Measurements from ENCODE around the gene TMEM191C. TPM values are rescaled to one million over a fixed set of nuclear protein-coding genes. Genes with fewer than 3 reads are reported as not detected.

Gene TMEM191C
- total RNA-seq, 4 donors from 2014 or later, result 0.42 to 1.7 (median 0.47) TPM; not detected in 1

GRCh38 chr22:21446128-21446826 lies 20.9 kb upstream of the TMEM191C start:
- 95% methylated on average over 45 of the region's 49 CpGs for WGBS
- H3K36me3 ChIP-seq, result peaks cover 25% of the 10 kb centered on the region
- DNase-seq (ENCODE audit: low spot score in 2 of 2), result peak; percentile 55 to 70

GRCh38 chr22:21446827-21447690 lies 20.1 kb upstream of the TMEM191C start:
- Histone ChIP-seq H3K36me3 (peaks cover 25% of the 10 kb centered on the region), H3K27ac (no peak overlapping the region), H3K27me3 (no peaks in the 10 kb centered on the region), H3K4me3 (no peak overlapping the region), H3K9me3 (no peaks in the 10 kb centered on the region), H3K4me1 (no peaks in the 10 kb centered on the region)
- TF ChIP-seq POLR2AphosphoS5 (IDR thresholded peaks at IDR 0.05), result no peak
- no peak for TF ChIP-seq CTCF (IDR thresholded peaks at IDR 0.05)
- no peak for TF ChIP-seq POLR2A (IDR thresholded peaks at IDR 0.05)
- TF ChIP-seq EP300 (IDR thresholded peaks at IDR 0.05), result no peak
- DNase-seq (ENCODE audit: low spot score in 2 of 2), result peak; percentile 46 to 62
- 95% methylated on average over 28 of the region's 33 CpGs for WGBS

More at GRCh38 chr22:21446128-21446826, 20.9 kb upstream of the TMEM191C start:
- Histone ChIP-seq H3K27ac (no peak overlapping the region), H3K9me3 (no peaks in the 10 kb centered on the region), H3K27me3 (no peaks in the 10 kb centered on the region), H3K4me1 (no peaks in the 10 kb centered on the region), H3K4me3 (no peak overlapping the region)
- no peak for TF ChIP-seq POLR2AphosphoS5 (IDR thresholded peaks at IDR 0.05)
- no peak for TF ChIP-seq EP300 (IDR thresholded peaks at IDR 0.05)
- TF ChIP-seq POLR2A (IDR thresholded peaks at IDR 0.05), result no peak
- TF ChIP-seq CTCF (IDR thresholded peaks at IDR 0.05), result no peak

- H3K36me3 ChIP-seq, result peaks cover 25% of the 10 kb centered on the region
- WGBS, result 95% methylated on average over 18 of the region's 22 CpGs
- peak; percentile 52 to 73 for DNase-seq (ENCODE audit: low spot score in 2 of 2)
Observed at GRCh38 chr22:21447694-21448402, 19.3 kb upstream of the TMEM191C start.

GRCh38 chr22:21448627-21449416 lies 18.4 kb upstream of the TMEM191C start:
- H3K4me1 ChIP-seq, result no peaks in the 10 kb centered on the region
- no peaks in the 10 kb centered on the region for H3K9me3 ChIP-seq
- H3K36me3 ChIP-seq, result peaks cover 25% of the 10 kb centered on the region
- no peak overlapping the region for H3K4me3 ChIP-seq
- DNase-seq (ENCODE audit: low spot score in 2 of 2), result peak; percentile 46 to 63
- TF ChIP-seq POLR2A (IDR thresholded peaks at IDR 0.05), result no peak
- TF ChIP-seq POLR2AphosphoS5 (IDR thresholded peaks at IDR 0.05), result no peak
- TF ChIP-seq EP300 (IDR thresholded peaks at IDR 0.05), result no peak
- no peak for TF ChIP-seq CTCF (IDR thresholded peaks at IDR 0.05)
- H3K27me3 ChIP-seq, result no peaks in the 10 kb centered on the region
- WGBS, result 96% methylated on average over 23 of the region's 23 CpGs
- H3K27ac ChIP-seq, result no peak overlapping the region

More at GRCh38 chr22:21447694-21448402, 19.3 kb upstream of the TMEM191C start:
- Histone ChIP-seq H3K27ac (no peak overlapping the region), H3K4me3 (no peak overlapping the region), H3K9me3 (no peaks in the 10 kb centered on the region), H3K4me1 (no peaks in the 10 kb centered on the region), H3K27me3 (no peaks in the 10 kb centered on the region)
- no peak for TF ChIP-seq CTCF (IDR thresholded peaks at IDR 0.05)
- no peak for TF ChIP-seq POLR2AphosphoS5 (IDR thresholded peaks at IDR 0.05)
- no peak for TF ChIP-seq EP300 (IDR thresholded peaks at IDR 0.05)
- TF ChIP-seq POLR2A (IDR thresholded peaks at IDR 0.05), result no peak
